Heart right ventricle (tissue), 16 donors: ENCODE results near the gene AIFM2. TPM values are rescaled to one million over a fixed set of nuclear protein-coding genes. Genes with fewer than 3 reads are reported as not detected.

Experiments
- ATAC-seq, 8 donors: fragments of 200-7000 bp; cut with Tn5 transposase; one replicate each; pipeline ENCODE4 v1.9.1; 2020; ENCODE audit warnings: mild to moderate bottlenecking in 8 of 8, moderate library complexity in 8 of 8, moderate number of reproducible peaks in 1 of 8
- DNase-seq, 2 donors: peaks; one replicate each; pipeline ENCODE4 v3.0.0-alpha.2; 2020
- H3K27ac ChIP-seq, 10 donors: fragments of 200-600 bp; sonication (generic) in 2 of 10; one replicate each; pipeline versions ENCODE4 v1.5.0 to v1.8.0; 2020 to 2022; ENCODE audit warnings: mild to moderate bottlenecking in 3 of 10
- H3K27me3 ChIP-seq, 7 donors: fragments of 200-600 bp; one replicate each; pipeline ENCODE4 v1.8.0; 2021 to 2022; ENCODE audit warnings: mild to moderate bottlenecking in 2 of 7
- H3K36me3 ChIP-seq, 9 donors: fragments of 200-600 bp; sonication (generic) in 1 of 9; one replicate each; pipeline versions ENCODE4 v1.5.0 to v1.8.0; 2020 to 2022; ENCODE audit warnings: mild to moderate bottlenecking in 2 of 9
- H3K4me1 ChIP-seq, 9 donors: fragments of 200-600 bp; sonication (generic) in 1 of 9; one replicate each; pipeline versions ENCODE4 v1.5.0 to v1.8.0; 2020 to 2022; ENCODE audit warnings: mild to moderate bottlenecking in 4 of 9
- H3K4me3 ChIP-seq, 10 donors: fragments of 200-600 bp; sonication (generic) in 2 of 10; one replicate each; pipeline versions ENCODE4 v1.5.0 to v1.8.0; 2020 to 2022; ENCODE audit warnings: mild to moderate bottlenecking in 7 of 10, moderate library complexity in 2 of 10
- H3K9me3 ChIP-seq, 11 donors: fragments of 200-600 bp in 10 of 11; sonication (generic) in 2 of 11; one replicate each; pipeline versions ENCODE4 v1.5.0 to v1.8.0; 2013 to 2022; ENCODE audit warnings: mild to moderate bottlenecking in 2 of 11, control low read depth in 1 of 11, moderate library complexity in 1 of 11
- WGBS, 2 donors: extraction: QIAGEN DNeasy Blood & Tissue Kit; methylation state at CpG; one replicate each; pipeline ENCODE4 v1.1.7; 2013; ENCODE audit warnings: inconsistent platforms in 1 of 2; 5-methylcytosine and 5-hydroxymethylcytosine counted together
- intact Hi-C, 10 donors: fragments of 100-400 bp; cut with DNase I; formaldehyde crosslinking; loops; one replicate each; pipeline versions ENCODE4 v1.11.1 to v1.14.2; 2022
- polyA plus RNA-seq, 2 donors: library from polyadenylated mRNA; stranded (reverse); fragments of 200-250 nt; gene quantifications; one replicate each; pipeline ENCODE4 v1.2.3, GENCODE V29; 2013
- total RNA-seq, 10 donors: library from RNA; stranded (reverse); fragmentation: NEBNext Ultra II Directional in 3 of 10; extraction: Animal tissue kit (Norgen Biotek cat#: 25700) in 3 of 10; gene quantifications; one replicate each; pipeline versions ENCODE4 v1.2.1 to v1.2.4, GENCODE V29; 2021 to 2023
- TF ChIP-seq, protein P1 (sequence below), 9 donors: fragments of 200-600 bp; sonication (generic) in 2 of 9; IDR thresholded peaks; one replicate each; pipeline versions ENCODE4 v1.5.0 to v1.8.0; 2021 to 2022; ENCODE audit warnings: antibody characterized with exemption in 9 of 9, mild to moderate bottlenecking in 5 of 9, moderate library complexity in 1 of 9
- donor health status: Arrhythmogenic right ventricular cardiomyopathy.
- donor health status: ischemic (EF 13 %, LVEDD 7.1; RV severe dilation, severe dysfunction).
- donor health status: healthy with polysubstance abuse.
- donor health status: DM: no; HTN: yes; CAD: no.
- donor health status: DM: no; HTN: no; CAD: no.
- donor health status: ischemic (EF 25% LVEDD 6.9; RV normal size, moderate dysfunction).
- donor health status: ischemic (EF 25% LVEDD 5.7; RV mildly dilated, moderate dysfunction).
- donor health status: healthy.
- donor health status: DM: yes; HTN: yes; CAD: no.
- donor health status: Ischemic cardiomyopathy.
- donor health status: ischemic (EF 35%, LVEDD 5.7; RV mildly dilated, moderate dysfunction).
- donor health status: nonischemic (EF 11% LVEDD 7.7; RV severe dilation, severe dysfunction).
- donor health status: DM: yes; HTN: yes; CAD: no.
- donor health status: PGD.
- donor health status: ischemic (EF 29% LVEDD 5.4; RV normal size, mild dysfunction).
- donor health status: nonischemic (EF 23%, LVEDD 6.1; RV moderate dilation, normal function).

The AIFM2 gene
- total and polyA plus RNA-seq, 12 donors = 14.1 to 27.0 (median 17.5) TPM

DNA sequence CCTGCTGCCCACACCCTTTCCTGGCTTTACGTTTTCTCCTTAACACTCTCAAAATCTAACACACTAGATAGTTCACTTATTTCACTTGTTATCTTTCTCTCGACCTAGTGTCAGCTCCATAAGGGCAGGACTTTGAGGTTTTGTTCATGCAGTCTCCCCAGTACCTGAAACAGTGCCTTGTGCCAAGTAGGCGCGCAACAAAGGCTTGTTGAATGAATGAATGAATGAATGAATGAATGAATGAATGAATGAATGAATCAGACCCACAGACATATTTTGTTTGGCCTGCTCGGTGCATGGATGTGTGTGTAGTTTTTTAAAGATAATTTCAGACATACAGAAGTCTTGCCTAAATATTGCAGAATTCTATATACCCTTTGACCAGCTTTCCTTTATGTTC, 7.7 kb upstream of the AIFM2 start:
- 71 to 81% methylated on average over 5 of the region's 5 CpGs for WGBS, 2 donors
- no peak for ATAC-seq
- intact Hi-C loops = no loop called here

GRCh38 chr10:70139997-70140250, 7.3 kb upstream of the AIFM2 start:
- Histone ChIP-seq H3K4me1 (peaks cover 0 to 12% (median 6%) of the 10 kb centered on the region in 9 donors), H3K36me3 (peaks cover 0 to 17% (median 0%) of the 10 kb centered on the region in 9 donors), H3K27ac (no peak overlapping the region), H3K27me3 (no peaks in the 10 kb centered on the region), H3K4me3 (no peak overlapping the region), H3K9me3 (no peaks in the 10 kb centered on the region)
- intact Hi-C loops = no loop called here
- 94% methylated on average over 6 of the region's 6 CpGs for WGBS, 2 donors
- DNase-seq (no peak), ATAC-seq (no peak)
- TF ChIP-seq, protein P1, sequence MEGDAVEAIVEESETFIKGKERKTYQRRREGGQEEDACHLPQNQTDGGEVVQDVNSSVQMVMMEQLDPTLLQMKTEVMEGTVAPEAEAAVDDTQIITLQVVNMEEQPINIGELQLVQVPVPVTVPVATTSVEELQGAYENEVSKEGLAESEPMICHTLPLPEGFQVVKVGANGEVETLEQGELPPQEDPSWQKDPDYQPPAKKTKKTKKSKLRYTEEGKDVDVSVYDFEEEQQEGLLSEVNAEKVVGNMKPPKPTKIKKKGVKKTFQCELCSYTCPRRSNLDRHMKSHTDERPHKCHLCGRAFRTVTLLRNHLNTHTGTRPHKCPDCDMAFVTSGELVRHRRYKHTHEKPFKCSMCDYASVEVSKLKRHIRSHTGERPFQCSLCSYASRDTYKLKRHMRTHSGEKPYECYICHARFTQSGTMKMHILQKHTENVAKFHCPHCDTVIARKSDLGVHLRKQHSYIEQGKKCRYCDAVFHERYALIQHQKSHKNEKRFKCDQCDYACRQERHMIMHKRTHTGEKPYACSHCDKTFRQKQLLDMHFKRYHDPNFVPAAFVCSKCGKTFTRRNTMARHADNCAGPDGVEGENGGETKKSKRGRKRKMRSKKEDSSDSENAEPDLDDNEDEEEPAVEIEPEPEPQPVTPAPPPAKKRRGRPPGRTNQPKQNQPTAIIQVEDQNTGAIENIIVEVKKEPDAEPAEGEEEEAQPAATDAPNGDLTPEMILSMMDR (IDR thresholded peaks at IDR 0.05) = no peak

More for the DNA sequence above, 7.7 kb upstream of the AIFM2 start:
- no peaks in the 10 kb centered on the region for H3K9me3 ChIP-seq
- no peak overlapping the region for H3K4me3 ChIP-seq
- no peak overlapping the region for H3K27ac ChIP-seq
- DNase-seq = no peak
- peaks cover 0 to 17% (median 0%) of the 10 kb centered on the region in 9 donors for H3K36me3 ChIP-seq
- H3K4me1 ChIP-seq = peaks cover 1 to 16% (median 10%) of the 10 kb centered on the region in 9 donors
- TF ChIP-seq, protein P1 (IDR thresholded peaks at IDR 0.05) = no peak
- no peaks in the 10 kb centered on the region for H3K27me3 ChIP-seq

GRCh38 chr10:70139151-70139996, 6.7 kb upstream of the AIFM2 start:
- no peaks in the 10 kb centered on the region for H3K27me3 ChIP-seq
- H3K27ac ChIP-seq = no peak overlapping the region
- DNase-seq = no peak
- intact Hi-C loops = no loop called here
- no peak for ATAC-seq
- no peak overlapping the region for H3K4me3 ChIP-seq
- H3K9me3 ChIP-seq = no peaks in the 10 kb centered on the region
- TF ChIP-seq, protein P1 (IDR thresholded peaks at IDR 0.05) = no peak
- H3K36me3 ChIP-seq = peaks cover 0 to 17% (median 0%) of the 10 kb centered on the region in 9 donors
- 90 to 93% methylated on average over 11 of the region's 11 CpGs for WGBS, 2 donors
- H3K4me1 ChIP-seq = peaks cover 0 to 7% (median under 1%) of the 10 kb centered on the region in 9 donors

DNA sequence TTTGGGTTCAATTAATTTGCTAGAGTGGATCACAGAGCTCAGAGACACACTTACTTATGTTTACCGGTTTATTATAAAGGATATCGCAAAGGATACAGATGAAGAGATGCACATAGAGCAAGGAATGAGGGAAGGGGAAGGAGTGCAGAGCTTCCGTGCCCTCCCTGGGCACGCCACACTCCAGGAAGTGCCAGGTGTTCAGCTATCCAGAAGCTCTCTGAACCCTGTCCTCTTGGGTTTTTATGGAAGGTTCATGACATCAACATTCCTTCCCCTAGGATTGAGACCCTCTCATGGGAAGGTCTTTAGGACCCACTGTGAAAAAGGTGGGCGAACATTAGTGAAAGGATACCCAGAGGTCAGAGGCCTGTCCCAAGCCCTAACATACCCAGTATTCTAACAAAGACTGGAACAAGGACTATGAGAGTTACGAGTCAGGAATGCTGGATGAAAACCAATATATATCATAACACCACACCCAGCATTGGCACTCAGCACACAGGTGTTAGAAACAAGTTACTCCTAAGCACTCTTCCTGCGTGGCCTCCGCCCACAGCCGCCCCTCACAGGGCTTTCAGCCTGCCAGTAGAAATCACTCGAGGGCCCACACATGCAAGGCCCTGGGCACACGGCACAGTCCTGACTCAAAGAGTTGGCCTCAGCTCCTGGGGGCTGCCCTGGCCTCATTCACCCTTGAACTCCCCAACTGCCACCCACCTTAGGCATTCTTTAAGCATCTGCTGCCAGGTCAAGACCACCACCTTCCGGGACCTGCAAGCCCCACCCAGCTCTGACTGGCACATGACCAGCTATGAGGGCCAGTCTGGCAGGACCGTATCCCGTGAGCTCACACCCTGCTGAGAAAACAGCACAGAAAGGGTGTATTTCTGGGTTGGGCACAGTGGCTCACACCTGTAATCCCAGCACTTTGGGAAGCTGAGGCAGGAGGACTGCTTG, 5.6 kb upstream of the AIFM2 start:
- no peak for ATAC-seq
- H3K4me3 ChIP-seq = no peak overlapping the region

More for the DNA sequence above, 5.6 kb upstream of the AIFM2 start:
- peaks cover 0 to 17% (median 0%) of the 10 kb centered on the region in 9 donors for H3K36me3 ChIP-seq
- H3K27me3 ChIP-seq = no peaks in the 10 kb centered on the region
- DNase-seq = no peak
- no peak overlapping the region for H3K27ac ChIP-seq
- intact Hi-C loops = no loop called here
- WGBS, 2 donors = 94 to 95% methylated on average over 14 of the region's 14 CpGs
- TF ChIP-seq, protein P1 (IDR thresholded peaks at IDR 0.05) = no peak
- peaks cover 0 to 3% (median 3%) of the 10 kb centered on the region in 9 donors for H3K4me1 ChIP-seq
- H3K9me3 ChIP-seq = no peaks in the 10 kb centered on the region
